ENCODE data around the gene COMMD6. TPM values are rescaled to one million over a fixed set of nuclear protein-coding genes. Genes with fewer than 3 reads are reported as not detected.

The COMMD6 gene
- total and polyA plus RNA-seq, 2 donors (not counting 1 experiment from before 2014, with no cell fraction given), result 78.0 to 153 TPM

DNA sequence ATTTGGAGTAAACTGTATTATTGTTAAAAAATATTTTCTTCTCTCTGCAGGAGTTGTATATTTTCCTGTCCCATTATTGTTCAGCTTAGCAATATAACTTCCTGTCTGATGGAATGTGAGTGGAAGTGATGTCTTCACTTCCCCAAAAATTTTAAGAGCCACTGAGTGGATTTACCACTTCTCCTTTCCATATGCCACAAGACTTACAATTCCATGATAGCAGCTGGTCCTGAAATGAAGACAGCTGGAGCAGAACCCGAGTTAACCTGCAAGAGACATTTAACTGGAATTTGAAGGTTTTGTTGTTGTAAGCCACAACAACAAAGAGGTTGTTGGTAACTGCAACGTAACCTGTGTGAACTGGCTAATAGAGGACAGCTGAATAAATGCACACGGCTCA lies 32.3 kb downstream of the COMMD6 start:
- 40% methylated on average over 1 of the region's 3 CpGs for WGBS (ENCODE audit: insufficient coverage)
- CTCF ChIA-PET, result no interaction called here

DNA sequence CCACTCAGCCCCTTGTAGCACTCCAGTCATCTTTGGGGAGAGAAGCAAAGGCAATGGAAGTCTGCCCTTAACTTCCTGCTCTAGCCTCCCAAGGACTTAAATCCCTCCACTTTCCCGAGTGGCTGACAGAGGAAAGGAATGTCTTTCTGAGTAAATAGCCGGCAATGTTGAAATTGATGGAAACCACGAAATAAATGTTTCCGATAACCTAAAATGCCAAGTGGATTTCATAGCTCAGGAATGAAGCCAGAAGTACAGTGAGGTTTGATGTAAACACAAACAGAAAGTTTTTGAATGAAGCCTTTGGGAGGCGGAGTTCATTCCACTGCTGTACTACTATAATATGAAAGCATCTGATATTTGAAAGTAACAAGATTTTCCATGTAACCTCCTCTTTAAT lies 41.7 kb downstream of the COMMD6 start:
- Histone ChIP-seq H3K27me3 (replicated peaks in 1 of 4; ENCODE audit: control extremely low read depth in 1 of 4, control insufficient read depth in 3 of 4, insufficient read depth in 4 of 4, low read length in 3 of 4) (no peaks in the 10 kb centered on the region), H3K4me1 (ENCODE audit: control insufficient read depth in 2 of 2, insufficient read depth in 2 of 2, low read length in 2 of 2) (no peaks in the 10 kb centered on the region), H3K9ac (ENCODE audit: low read length) (no peak overlapping the region), H3K4me3 (ENCODE audit: control extremely low read depth in 1 of 5, extremely low read depth in 1 of 5, insufficient read depth in 1 of 5, low read depth in 2 of 5, low read length in 4 of 5) (no peak overlapping the region), H3K4me2 (replicated peaks; ENCODE audit: low read depth, low read length, poor library complexity, severe bottlenecking) (no peak overlapping the region), H4K20me1 (ENCODE audit: control insufficient read depth, insufficient read depth, low read length, poor library complexity, severe bottlenecking) (no peaks in the 10 kb centered on the region), H3K9me3 (ENCODE audit: control extremely low read depth in 1 of 3, control insufficient read depth in 2 of 3, insufficient read depth in 1 of 3, low read length in 2 of 3) (no peaks in the 10 kb centered on the region), H3K36me3 (replicated peaks in 1 of 2; ENCODE audit: control extremely low read depth in 1 of 2, control insufficient read depth in 1 of 2, extremely low read depth in 1 of 2, insufficient read depth in 2 of 2, low read length in 1 of 2) (no peaks in the 10 kb centered on the region), H3K79me2 (ENCODE audit: control insufficient read depth, insufficient read depth, low read length) (no peaks in the 10 kb centered on the region), H2AFZ (ENCODE audit: insufficient read depth, low read depth, low read length, poor library complexity, severe bottlenecking) (no peak overlapping the region), H3K27ac (ENCODE audit: low read length in 2 of 2) (no peak overlapping the region)
- no peak overlapping the region for H3K4me3 Mint-ChIP-seq
- ChIA-PET CTCF (no interaction called here), POLR2A (no interaction called here)
- peaks cover 7% of the 10 kb centered on the region for H3K27me3 Mint-ChIP-seq
- no peaks in the 10 kb centered on the region for H3K9me3 Mint-ChIP-seq (ENCODE audit: insufficient read depth)
- no peak for TF ChIP-seq EZH2 (IDR thresholded peaks at IDR 0.05; ENCODE audit: borderline replicate concordance, insufficient read depth, low read depth, low read length, poor library complexity, severe bottlenecking)
- DNase-seq (no peak), ATAC-seq (ENCODE audit: low read depth) (no peak)
- intact Hi-C loops (cut with micrococcal nuclease), result no loop called here
- H3K4me1 Mint-ChIP-seq, result no peaks in the 10 kb centered on the region
- WGBS (ENCODE audit: insufficient coverage), result 92% methylated on average over 2 of the region's 5 CpGs
- H3K27ac Mint-ChIP-seq, result no peak overlapping the region

More for the DNA sequence above, 32.3 kb downstream of the COMMD6 start:
- H3K27ac Mint-ChIP-seq, result no peak overlapping the region
- no peak for DNase-seq
- Histone ChIP-seq H3K27ac (ENCODE audit: low read length in 2 of 2) (no peak overlapping the region), H4K20me1 (ENCODE audit: control insufficient read depth, insufficient read depth, low read length, poor library complexity, severe bottlenecking) (no peaks in the 10 kb centered on the region), H3K79me2 (ENCODE audit: control insufficient read depth, insufficient read depth, low read length) (no peaks in the 10 kb centered on the region), H3K4me1 (ENCODE audit: control insufficient read depth in 2 of 2, insufficient read depth in 2 of 2, low read length in 2 of 2) (peaks cover 0 to 6% of the 10 kb centered on the region in 2 donors), H2AFZ (ENCODE audit: insufficient read depth, low read depth, low read length, poor library complexity, severe bottlenecking) (no peak overlapping the region), H3K4me2 (replicated peaks; ENCODE audit: low read depth, low read length, poor library complexity, severe bottlenecking) (no peak overlapping the region), H3K27me3 (replicated peaks in 1 of 4; ENCODE audit: control extremely low read depth in 1 of 4, control insufficient read depth in 3 of 4, insufficient read depth in 4 of 4, low read length in 3 of 4) (no peaks in the 10 kb centered on the region), H3K36me3 (replicated peaks in 1 of 2; ENCODE audit: control extremely low read depth in 1 of 2, control insufficient read depth in 1 of 2, extremely low read depth in 1 of 2, insufficient read depth in 2 of 2, low read length in 1 of 2) (no peaks in the 10 kb centered on the region), H3K9ac (ENCODE audit: low read length) (no peak overlapping the region), H3K9me3 (ENCODE audit: control extremely low read depth in 1 of 3, control insufficient read depth in 2 of 3, insufficient read depth in 1 of 3, low read length in 2 of 3) (peaks cover 0 to 5% (median 0%) of the 10 kb centered on the region in 3 donors), H3K4me3 (ENCODE audit: control extremely low read depth in 1 of 5, extremely low read depth in 1 of 5, insufficient read depth in 1 of 5, low read depth in 2 of 5, low read length in 4 of 5) (no peak overlapping the region)
- H3K4me1 Mint-ChIP-seq, result peaks cover 3% of the 10 kb centered on the region
- TF ChIP-seq, protein P1, sequence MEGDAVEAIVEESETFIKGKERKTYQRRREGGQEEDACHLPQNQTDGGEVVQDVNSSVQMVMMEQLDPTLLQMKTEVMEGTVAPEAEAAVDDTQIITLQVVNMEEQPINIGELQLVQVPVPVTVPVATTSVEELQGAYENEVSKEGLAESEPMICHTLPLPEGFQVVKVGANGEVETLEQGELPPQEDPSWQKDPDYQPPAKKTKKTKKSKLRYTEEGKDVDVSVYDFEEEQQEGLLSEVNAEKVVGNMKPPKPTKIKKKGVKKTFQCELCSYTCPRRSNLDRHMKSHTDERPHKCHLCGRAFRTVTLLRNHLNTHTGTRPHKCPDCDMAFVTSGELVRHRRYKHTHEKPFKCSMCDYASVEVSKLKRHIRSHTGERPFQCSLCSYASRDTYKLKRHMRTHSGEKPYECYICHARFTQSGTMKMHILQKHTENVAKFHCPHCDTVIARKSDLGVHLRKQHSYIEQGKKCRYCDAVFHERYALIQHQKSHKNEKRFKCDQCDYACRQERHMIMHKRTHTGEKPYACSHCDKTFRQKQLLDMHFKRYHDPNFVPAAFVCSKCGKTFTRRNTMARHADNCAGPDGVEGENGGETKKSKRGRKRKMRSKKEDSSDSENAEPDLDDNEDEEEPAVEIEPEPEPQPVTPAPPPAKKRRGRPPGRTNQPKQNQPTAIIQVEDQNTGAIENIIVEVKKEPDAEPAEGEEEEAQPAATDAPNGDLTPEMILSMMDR (IDR thresholded peaks at IDR 0.05), result no peak
- no peak for TF ChIP-seq EZH2 (IDR thresholded peaks at IDR 0.05; ENCODE audit: borderline replicate concordance, insufficient read depth, low read depth, low read length, poor library complexity, severe bottlenecking)
- intact Hi-C loops (cut with micrococcal nuclease), result no loop called here
- no peak overlapping the region for H3K4me3 Mint-ChIP-seq
- no peaks in the 10 kb centered on the region for H3K9me3 Mint-ChIP-seq (ENCODE audit: insufficient read depth)
- POLR2A ChIA-PET, result no interaction called here
- no peak for ATAC-seq (ENCODE audit: low read depth)
- no peaks in the 10 kb centered on the region for H3K27me3 Mint-ChIP-seq

Data from B cell (primary cell).